ENCODE measurements around the gene CLIP3.

GRCh38 chr19:35993923-35994598, 38.6 kb downstream of the CLIP3 start:
- TF ChIP-seq POLR2A (IDR thresholded peaks at IDR 0.05) (no peak), CTCF (IDR thresholded peaks at IDR 0.05) (no peak)
